Retina (tissue), 1 donor: ENCODE measurements around the gene ODR4.
A peak's percentile ranks its signal among the peaks of the same experiment; 100 is the strongest.
"Not testable (repeated sequence)": the region's sequence is repeated elsewhere in the genome, so short reads cannot be mapped to it uniquely, and the experiment has no call there.

ENCODE experiments used
- DNase-seq: peaks from one replicate; pipeline ENCODE4 v3.0.0-alpha.2; 2016

ODR4 gene

DNA sequence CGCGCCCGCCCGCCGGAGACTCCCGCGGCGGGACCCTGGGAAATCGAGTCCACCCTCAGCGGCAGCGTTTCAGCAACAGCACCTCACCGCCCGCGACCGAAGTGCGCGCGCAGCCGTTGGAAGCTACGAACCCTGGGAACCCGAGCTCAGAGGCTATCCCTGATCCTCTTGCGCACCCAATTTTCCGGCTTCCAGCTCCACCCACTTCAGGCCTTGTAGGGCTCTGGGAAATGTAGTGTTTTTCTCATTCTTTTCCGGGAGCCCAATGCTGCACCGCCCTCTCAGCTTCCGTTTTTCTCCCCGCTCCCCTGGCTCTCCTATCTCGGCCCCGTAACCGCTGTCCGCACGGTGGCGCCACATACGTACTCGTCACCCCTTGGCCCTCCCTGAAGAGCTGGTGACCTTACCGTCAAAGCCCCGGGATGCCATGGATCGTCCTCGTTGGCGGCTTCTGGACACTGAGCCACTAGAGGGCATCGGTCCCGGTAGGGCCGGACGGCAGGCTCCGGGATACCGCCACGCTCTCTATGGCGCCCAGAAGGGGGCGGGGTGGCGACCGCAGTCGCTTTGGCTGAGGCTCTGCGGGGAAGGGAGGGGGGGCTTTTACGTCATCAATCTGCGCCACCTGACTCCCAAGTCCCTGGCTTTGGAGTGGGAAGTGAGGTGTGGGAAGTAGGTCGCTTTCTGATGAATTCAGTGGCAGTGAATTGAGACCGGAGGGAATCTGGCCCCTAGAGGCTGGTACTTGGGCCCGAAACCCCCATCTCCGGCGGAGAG is at the start of gene ODR4, which contains the start of gene TPR:
TSS of gene ODR4 (plus strand) at position 687 of the 777 bp plus-strand sequence. CDS start 3,948 bp downstream, outside the sequence.
TSS of gene TPR (minus strand) at position 102 of the 777 bp plus-strand sequence. CDS start 225 bp downstream, outside the sequence.
- peak; percentile 100 for DNase-seq

DNA sequence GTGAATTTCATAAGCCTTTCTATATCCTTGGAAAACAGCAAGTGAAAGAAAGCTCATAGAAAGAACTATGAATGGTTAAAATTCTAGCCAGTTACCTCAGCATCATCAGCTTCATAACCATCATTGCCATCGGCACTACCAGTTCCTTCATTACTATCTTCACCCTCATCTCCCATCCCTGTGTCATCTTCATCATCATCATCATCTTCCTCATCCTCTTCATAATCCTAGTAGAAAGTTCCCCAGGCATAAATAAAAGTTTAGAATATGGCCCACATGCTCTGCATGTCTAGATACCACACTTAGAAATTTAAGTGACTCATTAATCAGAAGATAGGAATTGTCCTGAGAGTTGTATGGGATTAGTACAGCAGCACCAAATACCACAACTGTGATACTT is 49.6 kb upstream of the ODR4 start:
- DNase-seq: no peak

DNA sequence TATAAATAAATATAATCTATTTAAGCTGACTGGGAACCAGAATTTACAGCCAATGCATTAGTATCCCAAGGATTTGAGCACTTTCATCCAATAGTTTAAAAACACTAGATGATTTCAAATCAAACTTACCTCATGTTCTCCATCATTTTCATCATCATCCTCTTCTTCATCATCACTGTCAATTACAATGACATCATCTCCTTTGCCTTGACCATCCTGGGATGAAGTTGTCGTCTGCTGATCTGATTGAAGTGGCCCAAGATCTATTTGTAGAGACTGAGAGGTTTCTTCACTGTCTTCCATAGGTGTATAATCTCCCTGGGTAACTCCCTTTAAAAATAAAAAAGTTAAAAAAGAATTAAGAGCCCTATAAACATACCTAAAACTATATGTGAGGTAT is 48.3 kb upstream of the ODR4 start:
- DNase-seq: no peak

- no peak for DNase-seq
Measured at GRCh38 chr1:186330758-186331157, 44.9 kb upstream of the ODR4 start.

DNA sequence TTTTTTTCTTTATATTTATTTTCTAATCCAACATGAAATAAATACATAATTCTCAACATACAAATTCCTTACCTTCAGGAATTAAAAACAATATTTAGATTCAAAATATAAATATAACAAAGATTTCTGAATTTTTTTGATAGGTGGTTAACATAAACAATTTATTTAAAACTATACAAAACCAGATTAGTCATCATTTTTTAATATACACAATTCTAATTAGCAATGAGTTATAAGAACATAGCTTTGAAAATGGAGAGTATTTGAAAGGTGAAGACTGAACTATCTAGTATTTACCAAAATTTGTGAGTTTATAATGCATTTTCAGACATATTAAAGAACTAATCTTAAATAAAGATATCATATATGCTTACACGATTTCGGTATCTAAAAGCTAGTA is 38.1 kb upstream of the ODR4 start:
- DNase-seq: no peak

- DNase-seq: no peak
Measured at GRCh38 chr1:186340772-186341171, 34.9 kb upstream of the ODR4 start.

GRCh38 chr1:186347837-186348691 is 27.6 kb upstream of the ODR4 start:
- DNase-seq: not testable (repeated sequence)

GRCh38 chr1:186374303-186375151 is 1.1 kb upstream of the ODR4 start:
- DNase-seq: no peak

DNA sequence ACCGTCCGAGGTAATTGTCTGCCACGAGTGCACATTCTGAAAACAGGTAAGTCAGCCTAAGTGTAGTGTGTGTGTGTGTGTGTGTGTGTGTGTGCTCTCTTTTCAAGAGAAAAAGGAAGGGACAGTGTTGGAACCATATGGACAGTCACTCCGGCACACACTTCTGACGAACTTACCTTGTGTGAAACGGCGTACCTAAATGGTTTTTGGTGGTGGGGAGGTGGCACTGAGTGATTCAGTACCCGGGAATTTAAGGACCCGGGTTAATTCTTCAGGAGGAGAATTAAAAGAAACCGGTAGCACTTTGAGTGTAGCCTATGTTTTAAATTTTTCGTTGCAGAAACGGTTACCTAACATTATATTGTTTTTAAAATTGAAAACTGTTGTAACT is 286 bp downstream of the ODR4 start:
- DNase-seq: no peak

- no peak for DNase-seq
Measured at GRCh38 chr1:186386725-186387383, 11.2 kb downstream of the ODR4 start.

- DNase-seq: no peak
Measured at GRCh38 chr1:186390925-186391324, 15.3 kb downstream of the ODR4 start.

- no peak for DNase-seq
Measured at GRCh38 chr1:186391841-186392240, 16.2 kb downstream of the ODR4 start.

DNA sequence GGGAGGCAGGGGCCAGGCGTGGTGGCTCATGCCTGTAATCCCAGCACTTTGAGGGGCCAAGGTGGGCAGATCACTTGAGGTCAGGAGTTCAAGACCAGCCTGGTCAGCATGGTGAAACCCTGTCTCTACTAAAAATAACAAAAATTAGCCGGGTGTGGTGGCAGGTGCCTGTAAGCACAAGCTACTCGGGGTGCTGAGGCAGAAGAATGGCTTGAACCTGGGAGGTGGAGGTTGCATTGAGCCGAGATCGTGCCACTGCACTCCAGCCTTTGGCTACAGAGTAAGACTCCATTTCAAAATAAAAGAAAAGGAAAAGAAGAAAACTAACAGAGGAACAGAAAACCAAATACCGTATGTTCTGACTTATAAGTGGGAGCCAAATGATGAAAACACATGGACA is 17.1 kb downstream of the ODR4 start:
- DNase-seq: not testable (repeated sequence)

DNA sequence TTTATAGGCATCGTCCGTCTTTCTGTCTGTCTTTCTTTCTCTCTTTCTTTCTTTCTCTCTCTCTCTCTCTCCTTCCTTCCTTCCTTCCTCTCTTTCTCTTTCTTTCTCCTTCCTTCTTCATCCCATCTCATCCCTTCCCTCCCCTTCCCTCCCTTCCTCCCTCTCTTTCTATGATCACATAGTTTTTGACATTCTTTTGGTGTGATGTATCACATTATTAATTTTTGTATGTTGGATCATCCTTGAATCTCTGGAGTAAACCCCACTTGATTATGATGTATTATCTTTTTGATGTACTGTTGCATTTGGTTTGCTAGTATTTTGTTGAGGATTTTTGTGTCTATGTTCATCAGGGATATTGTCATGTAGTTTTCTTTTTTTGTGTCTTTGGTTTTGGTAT is 25.8 kb downstream of the ODR4 start:
- DNase-seq: not testable (repeated sequence)

DNA sequence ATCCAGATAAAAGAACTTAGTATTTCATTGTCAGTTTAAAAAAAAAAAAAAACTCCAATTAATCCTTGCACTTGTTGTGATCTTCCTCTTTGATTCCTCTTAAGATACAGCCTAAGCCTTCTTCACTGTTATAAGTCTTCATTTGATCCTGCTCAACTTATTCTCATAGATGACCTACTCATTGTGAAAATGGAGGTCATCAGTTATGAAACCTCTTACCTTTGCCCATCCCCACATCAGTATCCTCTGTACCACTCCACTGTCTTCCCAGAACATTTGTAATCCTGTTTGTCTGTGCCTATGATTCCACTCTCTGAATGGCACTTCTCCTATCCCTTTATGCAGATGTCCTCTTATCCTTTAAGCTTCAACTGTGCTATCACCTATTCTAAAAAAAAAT is 28.0 kb downstream of the ODR4 start:
- DNase-seq: no peak

GRCh38 chr1:186404454-186405051 is 28.9 kb downstream of the ODR4 start:
- no peak for DNase-seq

- DNase-seq: no peak
Measured at GRCh38 chr1:186409091-186409490, 33.5 kb downstream of the ODR4 start.

- DNase-seq: no peak
Measured at GRCh38 chr1:186413319-186413718, 37.7 kb downstream of the ODR4 start.

GRCh38 chr1:186418503-186418902 is 42.9 kb downstream of the ODR4 start:
- no peak for DNase-seq

DNA sequence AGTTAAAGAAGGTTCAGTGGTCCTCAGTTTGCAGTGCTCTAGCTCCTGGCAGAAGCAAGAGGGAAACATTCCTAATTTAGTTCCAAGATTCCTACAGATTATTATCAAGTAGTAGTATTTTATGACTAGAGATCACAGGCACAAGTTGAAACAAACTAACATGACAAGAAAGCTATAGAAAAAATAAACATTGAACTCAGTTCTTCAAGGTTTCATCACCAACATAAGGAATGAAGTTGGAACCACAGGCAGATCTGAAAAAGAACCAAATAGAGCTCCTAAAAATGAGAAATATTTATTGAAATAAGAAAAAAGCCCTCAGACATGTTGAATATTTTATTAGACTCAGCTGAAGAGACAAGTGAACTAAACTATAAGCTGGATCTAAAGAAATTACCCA is 44.7 kb downstream of the ODR4 start:
- DNase-seq: no peak

GRCh38 chr1:186420923-186421322 is 45.3 kb downstream of the ODR4 start:
- DNase-seq: no peak

- DNase-seq: no peak
Measured at GRCh38 chr1:186421446-186421845, 45.8 kb downstream of the ODR4 start.
